Activated T-helper 9 cell treated with anti-CD3 and anti-CD28 coated beads, Interleukin-2, amount 50 U/mL, for 16 hours (primary cell): ENCODE data around the gene AAGAB.
"Not testable (repeated sequence)": the region's sequence is repeated elsewhere in the genome, so short reads cannot be mapped to it uniquely, and the experiment has no call there.

Experiments
- DNase-seq: peaks from one replicate; pipeline ENCODE4 v3.0.0-alpha.2; 2020; ENCODE audit warnings: low read depth

Gene AAGAB

GRCh38 chr15:67253101-67253500 is 1.4 kb downstream of the AAGAB start:
- DNase-seq = no peak

- no peak for DNase-seq
Observed at GRCh38 chr15:67251318-67251717, 3.1 kb downstream of the AAGAB start.

- DNase-seq = no peak
Observed at GRCh38 chr15:67249830-67250229, 4.6 kb downstream of the AAGAB start.

- DNase-seq = no peak
Observed at GRCh38 chr15:67248011-67248505, 6.4 kb downstream of the AAGAB start.

- not testable (repeated sequence) for DNase-seq
Observed at GRCh38 chr15:67246606-67247005, 7.9 kb downstream of the AAGAB start.

- no peak for DNase-seq
Observed at GRCh38 chr15:67244971-67245478, 9.4 kb downstream of the AAGAB start.

GRCh38 chr15:67242708-67243111 is 11.8 kb downstream of the AAGAB start:
- no peak for DNase-seq

GRCh38 chr15:67241132-67241855 is 13.2 kb downstream of the AAGAB start:
- no peak for DNase-seq

- no peak for DNase-seq
Observed at GRCh38 chr15:67240235-67241131, 14.0 kb downstream of the AAGAB start.

- no peak for DNase-seq
Observed at GRCh38 chr15:67232591-67232990, 21.9 kb downstream of the AAGAB start.

- DNase-seq = no peak
Observed at GRCh38 chr15:67230504-67230903, 24.0 kb downstream of the AAGAB start.

- no peak for DNase-seq
Observed at GRCh38 chr15:67228286-67228685, 26.2 kb downstream of the AAGAB start.

- no peak for DNase-seq
Observed at GRCh38 chr15:67227846-67228245, 26.6 kb downstream of the AAGAB start.

GRCh38 chr15:67227431-67227830 is 27.0 kb downstream of the AAGAB start:
- DNase-seq = no peak

GRCh38 chr15:67225336-67225735 is 29.1 kb downstream of the AAGAB start:
- no peak for DNase-seq

GRCh38 chr15:67224889-67225288 is 29.6 kb downstream of the AAGAB start:
- no peak for DNase-seq

GRCh38 chr15:67219288-67219687 is 35.2 kb downstream of the AAGAB start:
- no peak for DNase-seq

- no peak for DNase-seq
Observed at GRCh38 chr15:67218428-67218827, 36.0 kb downstream of the AAGAB start.

- DNase-seq = no peak
Observed at GRCh38 chr15:67216859-67217258, 37.6 kb downstream of the AAGAB start.

- no peak for DNase-seq
Observed at GRCh38 chr15:67215102-67215501, 39.4 kb downstream of the AAGAB start.

- DNase-seq = no peak
Observed at GRCh38 chr15:67212684-67213367, 41.6 kb downstream of the AAGAB start.

GRCh38 chr15:67210555-67211168 is 43.8 kb downstream of the AAGAB start:
- no peak for DNase-seq
